Sigmoid colon (tissue), 7 donors: ENCODE data around the gene DNAH10. TPM values are rescaled to one million over a fixed set of nuclear protein-coding genes. Genes with fewer than 3 reads are reported as not detected.

ENCODE experiments used
- DNase-seq: peaks from one replicate; pipeline ENCODE4 v3.0.0-alpha.2; 2019
- H3K27ac ChIP-seq, 4 donors: fragments of 200-600 bp; sonication (generic); one replicate each; pipeline ENCODE4 v1.5.1; 2016 to 2019; ENCODE audit warnings: mild to moderate bottlenecking in 1 of 4
- H3K27me3 ChIP-seq, 3 donors: fragments of 200-600 bp; sonication (generic); one replicate each; pipeline ENCODE4 v1.5.1; 2019; ENCODE audit warnings: mild to moderate bottlenecking in 1 of 3
- H3K36me3 ChIP-seq, 4 donors: fragments of 200-600 bp; sonication (generic); one replicate each; pipeline ENCODE4 v1.5.1; 2016 to 2019
- H3K4me1 ChIP-seq, 4 donors: fragments of 200-600 bp; sonication (generic); one replicate each; pipeline ENCODE4 v1.5.1; 2017 to 2019
- H3K4me3 ChIP-seq, 4 donors: fragments of 200-600 bp; sonication (generic); one replicate each; pipeline ENCODE4 v1.5.1; 2017 to 2019; ENCODE audit warnings: mild to moderate bottlenecking in 2 of 4, moderate library complexity in 1 of 4
- H3K9me3 ChIP-seq, 4 donors: fragments of 200-600 bp in 3 of 4; sonication (generic) in 3 of 4; one replicate each; pipeline versions ENCODE4 v1.5.1 to v1.6.1; 2013 to 2019
- EP300 ChIP-seq, 4 donors: sonication (generic); formaldehyde crosslinking; IDR thresholded peaks; one replicate each; pipeline ENCODE4 v1.6.1; 2017; ENCODE audit warnings: antibody characterized with exemption in 4 of 4
- POLR2A ChIP-seq, 2 donors: fragments of 450-650 bp; IDR thresholded peaks; one replicate each; pipeline ENCODE4 v1.6.1; 2016; ENCODE audit warnings: antibody characterized with exemption in 2 of 2, mild to moderate bottlenecking in 2 of 2, moderate library complexity in 2 of 2
- POLR2AphosphoS5 ChIP-seq, 4 donors: sonication (generic); formaldehyde crosslinking; IDR thresholded peaks; one replicate each; pipeline ENCODE4 v1.6.1; 2017; ENCODE audit warnings: antibody characterized with exemption in 4 of 4
- WGBS, 2 donors: extraction: QIAGEN DNeasy Blood & Tissue Kit; methylation state at CpG; one replicate each; pipeline ENCODE4 v1.1.7; 2013; 5-methylcytosine and 5-hydroxymethylcytosine counted together
- intact Hi-C: fragments of 100-400 bp; cut with DNase I; formaldehyde crosslinking; loops from one replicate; pipeline ENCODE4 v1.15.1; 2023
- polyA plus RNA-seq, 3 donors: library from polyadenylated mRNA; stranded (reverse); fragments of 200-250 nt; gene quantifications; one replicate each; pipeline ENCODE4 v1.2.3, GENCODE V29; 2013
- total RNA-seq, 4 donors: library from RNA; depleted of rRNA; stranded (reverse); fragments of >200 nt; gene quantifications; one replicate each; pipeline ENCODE4 v1.1.0, GENCODE V29; 2016
- TF ChIP-seq, protein P1 (sequence below), 4 experiments: fragments of 450-650 bp in 3 of 4; fragments of 200-600 bp in 1 of 4; IDR thresholded peaks; one replicate each; pipeline ENCODE4 v1.5.1; 2016 to 2019; ENCODE audit warnings: antibody characterized with exemption in 4 of 4, mild to moderate bottlenecking in 3 of 4, moderate library complexity in 2 of 4
- donor health status: healthy with polysubstance abuse.
- donor health status: Bipolar disorder and iron deficiency.
- donor health status: healthy.

The DNAH10 gene
- total and polyA plus RNA-seq, 7 donors = under 0.01 to 0.29 (median 0.16) TPM; not detected in 4

GRCh38 chr12:123906711-123907420, 144.8 kb downstream of the DNAH10 start:
- intact Hi-C loops = loop anchor here (5.0 kb wide), 2 partner anchors 75 to 125 kb away; no protein-coding TSS in a partner anchor
- no peaks in the 10 kb centered on the region for H3K36me3 ChIP-seq
- H3K27ac ChIP-seq = no peak overlapping the region
- no peaks in the 10 kb centered on the region for H3K9me3 ChIP-seq
- WGBS, 2 donors = 81 to 87% methylated on average over 7 of the region's 7 CpGs
- TF ChIP-seq EP300 (IDR thresholded peaks at IDR 0.05) = no peak
- TF ChIP-seq, protein P1, sequence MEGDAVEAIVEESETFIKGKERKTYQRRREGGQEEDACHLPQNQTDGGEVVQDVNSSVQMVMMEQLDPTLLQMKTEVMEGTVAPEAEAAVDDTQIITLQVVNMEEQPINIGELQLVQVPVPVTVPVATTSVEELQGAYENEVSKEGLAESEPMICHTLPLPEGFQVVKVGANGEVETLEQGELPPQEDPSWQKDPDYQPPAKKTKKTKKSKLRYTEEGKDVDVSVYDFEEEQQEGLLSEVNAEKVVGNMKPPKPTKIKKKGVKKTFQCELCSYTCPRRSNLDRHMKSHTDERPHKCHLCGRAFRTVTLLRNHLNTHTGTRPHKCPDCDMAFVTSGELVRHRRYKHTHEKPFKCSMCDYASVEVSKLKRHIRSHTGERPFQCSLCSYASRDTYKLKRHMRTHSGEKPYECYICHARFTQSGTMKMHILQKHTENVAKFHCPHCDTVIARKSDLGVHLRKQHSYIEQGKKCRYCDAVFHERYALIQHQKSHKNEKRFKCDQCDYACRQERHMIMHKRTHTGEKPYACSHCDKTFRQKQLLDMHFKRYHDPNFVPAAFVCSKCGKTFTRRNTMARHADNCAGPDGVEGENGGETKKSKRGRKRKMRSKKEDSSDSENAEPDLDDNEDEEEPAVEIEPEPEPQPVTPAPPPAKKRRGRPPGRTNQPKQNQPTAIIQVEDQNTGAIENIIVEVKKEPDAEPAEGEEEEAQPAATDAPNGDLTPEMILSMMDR (IDR thresholded peaks at IDR 0.05) = no peak
- TF ChIP-seq POLR2A (IDR thresholded peaks at IDR 0.05) = no peak
- no peaks in the 10 kb centered on the region for H3K4me1 ChIP-seq
- peaks cover 0 to 7% (median under 1%) of the 10 kb centered on the region in 3 donors for H3K27me3 ChIP-seq
- DNase-seq = no peak
- H3K4me3 ChIP-seq = no peak overlapping the region

DNA sequence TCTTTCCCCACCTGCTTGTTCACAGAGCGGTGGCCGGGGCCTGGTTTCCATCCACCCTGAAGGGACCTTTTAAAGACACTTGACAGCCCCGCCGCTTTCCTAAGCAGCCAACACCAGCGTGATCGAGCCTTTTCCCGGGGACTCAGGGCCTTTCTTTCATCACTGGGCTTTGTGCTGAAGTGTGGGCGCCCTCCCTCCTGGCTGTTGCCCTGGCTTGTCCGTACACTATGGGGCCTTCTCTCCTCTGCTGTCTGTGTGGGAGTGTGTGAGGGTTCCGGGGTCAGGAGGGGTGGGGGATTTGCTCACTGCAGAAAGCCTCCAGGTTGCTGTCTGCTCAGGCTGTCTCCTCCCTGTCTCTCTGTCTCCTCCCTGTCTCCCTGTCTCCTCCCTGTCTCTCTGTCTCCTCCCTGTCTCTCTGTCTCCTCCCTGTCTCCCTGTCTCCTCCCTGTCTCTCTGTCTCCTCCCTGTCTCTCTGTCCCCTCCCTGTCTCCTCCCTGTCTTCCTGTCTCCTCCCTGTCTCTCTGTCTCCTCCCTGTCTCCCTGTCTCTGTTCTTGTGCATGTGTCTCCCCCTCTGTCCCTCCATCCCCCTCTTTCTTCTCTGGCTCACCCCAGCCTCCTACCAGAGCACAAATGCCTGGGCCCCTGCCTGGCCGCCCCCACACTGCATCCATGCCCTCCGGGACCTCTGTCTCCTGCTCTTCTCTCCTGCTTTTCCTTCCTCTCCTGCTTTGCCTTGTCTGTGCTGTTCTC, 145.8 kb downstream of the DNAH10 start:
- Histone ChIP-seq H3K27ac (no peak overlapping the region), H3K9me3 (no peaks in the 10 kb centered on the region), H3K4me3 (no peak overlapping the region), H3K4me1 (no peaks in the 10 kb centered on the region), H3K27me3 (peaks cover 0 to under 1% (median 0%) of the 10 kb centered on the region in 3 donors), H3K36me3 (no peaks in the 10 kb centered on the region)
- DNase-seq = no peak
- TF ChIP-seq, protein P1 (IDR thresholded peaks at IDR 0.05) = no peak
- TF ChIP-seq POLR2AphosphoS5 (IDR thresholded peaks at IDR 0.05) = no peak
- TF ChIP-seq POLR2A (IDR thresholded peaks at IDR 0.05) = no peak
- TF ChIP-seq EP300 (IDR thresholded peaks at IDR 0.05) = no peak
- 83% methylated on average over 12 of the region's 12 CpGs for WGBS, 2 donors
- intact Hi-C loops = loop anchor here (5.0 kb wide), 2 partner anchors 74 to 124 kb away; no protein-coding TSS in a partner anchor

DNA sequence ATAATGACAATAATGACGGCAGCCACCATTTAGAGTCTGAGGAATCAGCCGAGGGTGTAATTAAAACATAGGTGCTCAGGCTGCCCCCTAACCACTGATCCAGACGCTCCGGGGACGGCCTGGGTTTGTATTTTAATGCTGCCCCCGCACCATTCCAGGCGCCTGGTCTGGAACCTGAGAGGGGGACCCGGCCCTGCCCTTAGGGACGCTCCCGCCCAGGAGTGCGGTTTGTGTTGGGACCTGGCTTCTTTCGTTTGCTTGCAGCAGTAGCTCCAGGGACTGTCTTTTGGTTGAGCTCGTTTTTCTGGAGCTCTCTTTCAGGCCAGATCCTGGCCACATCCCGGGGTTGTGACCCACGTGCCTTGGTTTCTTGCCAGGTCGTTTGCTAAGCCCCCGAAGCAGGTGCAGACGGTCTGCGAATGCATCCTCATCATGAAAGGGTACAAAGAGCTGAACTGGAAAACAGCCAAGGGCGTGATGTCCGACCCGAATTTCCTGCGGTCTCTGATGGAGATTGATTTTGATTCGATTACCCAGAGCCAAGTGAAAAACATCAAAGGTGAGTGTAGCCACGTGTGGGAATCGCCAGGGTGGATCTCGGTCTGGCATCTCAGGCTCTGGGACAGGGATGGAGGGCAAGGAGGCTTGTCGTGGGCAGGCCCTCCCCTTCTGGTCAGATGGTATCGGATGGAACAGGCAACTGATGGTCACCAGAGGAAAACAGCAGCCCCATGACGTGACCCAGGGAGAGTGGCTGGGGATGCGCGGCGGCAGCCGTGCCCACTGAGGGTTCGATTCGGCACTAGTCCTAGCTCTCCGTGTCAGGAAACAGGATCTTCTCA, 147.0 kb downstream of the DNAH10 start:
- TF ChIP-seq POLR2A (IDR thresholded peaks at IDR 0.05) (no peak), EP300 (IDR thresholded peaks at IDR 0.05) (no peak), POLR2AphosphoS5 (IDR thresholded peaks at IDR 0.05) (no peak)
- TF ChIP-seq, protein P1 (IDR thresholded peaks at IDR 0.05) = no peak
- H3K27ac ChIP-seq = no peak overlapping the region
- peaks cover 0 to 2% (median 0%) of the 10 kb centered on the region in 3 donors for H3K27me3 ChIP-seq
- H3K36me3 ChIP-seq = no peaks in the 10 kb centered on the region
- no peaks in the 10 kb centered on the region for H3K9me3 ChIP-seq
- 67 to 86% methylated on average over 37 of the region's 37 CpGs for WGBS, 2 donors
- DNase-seq = no peak
- intact Hi-C loops = loop anchor here (5.0 kb wide), 2 partner anchors 73 to 123 kb away; no protein-coding TSS in a partner anchor
- H3K4me1 ChIP-seq = no peaks in the 10 kb centered on the region
- no peak overlapping the region for H3K4me3 ChIP-seq

GRCh38 chr12:123910057-123910456, 148.0 kb downstream of the DNAH10 start:
- no peaks in the 10 kb centered on the region for H3K36me3 ChIP-seq
- H3K27ac ChIP-seq = no peak overlapping the region
- WGBS, 2 donors = 84 to 86% methylated on average over 8 of the region's 8 CpGs
- DNase-seq = no peak
- peaks cover 0 to 12% (median 4%) of the 10 kb centered on the region in 3 donors for H3K27me3 ChIP-seq
- H3K4me3 ChIP-seq = no peak overlapping the region
- intact Hi-C loops = no loop called here
- no peaks in the 10 kb centered on the region for H3K4me1 ChIP-seq
- H3K9me3 ChIP-seq = no peaks in the 10 kb centered on the region
- TF ChIP-seq POLR2AphosphoS5 (IDR thresholded peaks at IDR 0.05) (no peak), EP300 (IDR thresholded peaks at IDR 0.05) (no peak)
- TF ChIP-seq, protein P1 (IDR thresholded peaks at IDR 0.05) = no peak
